HepG2 (cell line): ENCODE data around the gene GIPC1. TPM values are rescaled to one million over a fixed set of nuclear protein-coding genes. Genes with fewer than 3 reads are reported as not detected.
A peak's percentile ranks its signal among the peaks of the same experiment; 100 is the strongest.

Experiments
- ATAC-seq: fragments of 200-7000 bp; cut with Tn5 transposase; 3 replicates; pipeline ENCODE4 v1.9.1; 2020; ENCODE audit warnings: mild to moderate bottlenecking, moderate library complexity
- BruUV-seq: library from RNA; stranded (reverse); fragments of 400-500 nt; replicated peaks from 2 replicates; lab custom pipeline; 2021; lab: Mats Ljungman, UMichigan
- CTCF ChIA-PET: fragments of 300-600 bp; formaldehyde crosslinking; extraction: SDS; loops from one replicate; lab custom pipeline; 2021; ENCODE audit warnings: low total read pairs, inconsistent platforms, low intra/inter-chr PET ratio; lab: Yijun Ruan, JAX
- POLR2A ChIA-PET: fragments of 350-600 bp; sonication (Branson Sonifier 250); formaldehyde crosslinking; loops from one replicate; lab custom pipeline; 2020; ENCODE audit warnings: antibody characterized with exemption, inconsistent platforms; lab: Yijun Ruan, JAX
- DNase-seq: peaks from one replicate; pipeline ENCODE4 v3.0.0-alpha.2; 2015; ENCODE audit warnings: low spot score
- FAIRE-seq: peaks from 3 replicates; lab custom pipeline; 2011; peaks lifted over from hg19 to GRCh38; lab: Jason Lieb, UNC
- H2AFZ ChIP-seq: one replicate; pipeline ENCODE4 v1.6.1; 2011; ENCODE audit warnings: low read length, inconsistent platforms
- H3K27ac ChIP-seq: fragments of 300-600 bp; 3 replicates; pipeline ENCODE4 v1.8.0; 2011; ENCODE audit warnings: mixed run types, mild to moderate bottlenecking, mixed read lengths, low read length, inconsistent platforms; ENCODE audit not compliant: insufficient read depth; ENCODE audit errors: extremely low read length
- H3K27me3 ChIP-seq, 2 experiments: fragments of 200-600 bp in 1 of 2; 2 replicates in 1 of 2; 3 replicates in 1 of 2; pipeline versions ENCODE4 v1.6.0 to v1.8.0; 2011; ENCODE audit warnings: low read length in 2 of 2, mild to moderate bottlenecking in 2 of 2, moderate library complexity in 2 of 2, inconsistent platforms in 1 of 2; ENCODE audit not compliant: insufficient read depth in 2 of 2, control insufficient read depth in 1 of 2
- H3K36me3 ChIP-seq, 2 experiments: fragments of 200-600 bp in 1 of 2; replicated peaks in 1 of 2; 2 replicates in 1 of 2; 3 replicates in 1 of 2; pipeline versions ENCODE4 v1.5.1 to v1.8.0; 2011; ENCODE audit warnings: low read length in 2 of 2, inconsistent platforms in 1 of 2; ENCODE audit not compliant: insufficient read depth in 2 of 2, control insufficient read depth in 1 of 2
- H3K4me1 ChIP-seq: 2 replicates; pipeline ENCODE4 v1.5.1; 2012; ENCODE audit warnings: low read length, inconsistent platforms; ENCODE audit not compliant: insufficient read depth
- H3K4me2 ChIP-seq: 2 replicates; pipeline ENCODE4 v1.6.0; 2011; ENCODE audit warnings: low read depth, low read length, inconsistent platforms
- H3K4me3 ChIP-seq, 3 experiments: fragments of 200-600 bp in 1 of 3; sonication (generic), shearing (Covaris generic) in 1 of 3; replicated peaks in 1 of 3; 2 replicates each; pipeline ENCODE4 v1.5.1; 2011 to 2016; ENCODE audit warnings: low read length in 3 of 3, inconsistent platforms in 2 of 3, low read depth in 2 of 3, mild to moderate bottlenecking in 2 of 3, control low read depth in 1 of 3, mixed read lengths in 1 of 3; ENCODE audit not compliant: insufficient read depth in 1 of 3
- H3K79me2 ChIP-seq: one replicate; pipeline ENCODE4 v1.6.1; 2011; ENCODE audit warnings: low read length, inconsistent platforms; ENCODE audit not compliant: insufficient read depth
- H3K9ac ChIP-seq: 2 replicates; pipeline ENCODE4 v1.6.0; 2011; ENCODE audit warnings: mild to moderate bottlenecking, low read depth, low read length, inconsistent platforms; ENCODE audit not compliant: insufficient read depth
- H3K9me3 ChIP-seq: 2 replicates; pipeline ENCODE4 v1.5.1; 2012; ENCODE audit warnings: mild to moderate bottlenecking, low read length
- H4K20me1 ChIP-seq: 2 replicates; pipeline ENCODE4 v1.6.0; 2011; ENCODE audit warnings: inconsistent platforms, mild to moderate bottlenecking, low read length, moderate library complexity; ENCODE audit not compliant: insufficient read depth
- BORCS8-MEF2B ChIP-seq: sonication (generic); formaldehyde crosslinking; IDR thresholded peaks from 2 replicates; pipeline ENCODE4 v1.8.0; 2022; ENCODE audit warnings: mild to moderate bottlenecking, missing genetic modification reagents
- GATAD2A ChIP-seq: IDR thresholded peaks from 2 replicates; pipeline ENCODE4 v1.6.1; 2016
- PHF5A ChIP-seq: IDR thresholded peaks from one replicate; pipeline ENCODE4 v1.6.1; 2018; ENCODE audit warnings: low read depth, missing genetic modification reagents; ENCODE audit not compliant: unreplicated experiment
- TGIF2 ChIP-seq: IDR thresholded peaks from 2 replicates; pipeline ENCODE4 v1.6.1; 2016; ENCODE audit warnings: control low read depth, missing compliant biosample characterization
- ZNF530 ChIP-seq: sonication (generic); formaldehyde crosslinking; IDR thresholded peaks from 2 replicates; pipeline ENCODE4 v1.5.0; 2020; ENCODE audit warnings: low read depth, mild to moderate bottlenecking, missing genetic modification reagents
- ZNF7 ChIP-seq: IDR thresholded peaks from 2 replicates; pipeline ENCODE4 v1.6.1; 2016; ENCODE audit warnings: missing biosample characterization, missing genetic modification reagents
- ZNF713 ChIP-seq: sonication (generic); formaldehyde crosslinking; IDR thresholded peaks from 2 replicates; pipeline ENCODE4 v1.4.0; 2020; ENCODE audit warnings: mild to moderate bottlenecking, missing genetic modification reagents
- WGBS: methylation state at CpG from one replicate; pipeline ENCODE4 v1.1.6; 2017; ENCODE audit warnings: low lambda C conversion rate; 5-methylcytosine and 5-hydroxymethylcytosine counted together
- in situ Hi-C: cut with HindIII; loops from 2 replicates; pipeline ENCODE4 v1.10.0; 2017; ENCODE audit warnings: low pct_unique_long_range_greater_than_20kb; ENCODE audit not compliant: extremely low pct_ligation_motif_present
- intact Hi-C: fragments of 100-400 bp; cut with micrococcal nuclease; formaldehyde crosslinking; loops from one replicate; pipeline ENCODE4 v1.10.0; 2022; ENCODE audit not compliant: unreplicated experiment
- polyA plus RNA-seq, 8 experiments: library from polyadenylated mRNA; depleted of rRNA in 3 of 8; stranded (reverse) in 7 of 8; unstranded in 1 of 8; fragments of >200 nt; fragmentation: Illumina TruSeq in 4 of 8; extraction: Trizol in 4 of 8; gene quantifications; 2 replicates each; pipeline versions ENCODE4 v1.2.1 to v1.2.3, GENCODE V29; 2011 to 2016; ENCODE audit warnings: low read depth in 4 of 8, missing spikeins in 1 of 8, mixed read lengths in 1 of 8; ENCODE audit not compliant: insufficient read depth in 1 of 8
- total RNA-seq, 5 experiments: library from RNA; depleted of rRNA; stranded (reverse); fragments of >200 nt; fragmentation: Illumina TruSeq; extraction: Trizol; gene quantifications; 2 replicates each; pipeline ENCODE4 v1.2.3, GENCODE V29; 2016; ENCODE audit warnings: low read depth in 1 of 5
- TF ChIP-seq, protein P1 (sequence below): sonication (generic); formaldehyde crosslinking; IDR thresholded peaks from 2 replicates; pipeline ENCODE4 v1.4.0; 2020; ENCODE audit warnings: missing genetic modification reagents
- TF ChIP-seq, protein P2 (sequence below): IDR thresholded peaks from 2 replicates; pipeline ENCODE4 v1.6.1; 2016; ENCODE audit warnings: missing compliant biosample characterization, missing genetic modification reagents, borderline replicate concordance
- TF ChIP-seq, protein P3 (sequence below): sonication (generic); formaldehyde crosslinking; IDR thresholded peaks from 2 replicates; pipeline ENCODE4 v1.8.0; 2022; ENCODE audit warnings: missing genetic modification reagents, mild to moderate bottlenecking, inconsistent platforms, borderline replicate concordance
- TF ChIP-seq, protein P4 (sequence below): sonication (generic); formaldehyde crosslinking; IDR thresholded peaks from 2 replicates; pipeline ENCODE4 v1.5.1; 2020; ENCODE audit warnings: mild to moderate bottlenecking, missing genetic modification reagents, moderate library complexity
- TF ChIP-seq, protein P5 (sequence below): fragments of 450-650 bp; IDR thresholded peaks from 2 replicates; pipeline ENCODE4 v1.6.1; 2016

GIPC1 gene
- total and polyA plus RNA-seq, 2 of the 13 experiments (the other 11 are each of a cell fraction or from before 2014, with no cell fraction given) = 27.1 to 48.1 TPM

DNA sequence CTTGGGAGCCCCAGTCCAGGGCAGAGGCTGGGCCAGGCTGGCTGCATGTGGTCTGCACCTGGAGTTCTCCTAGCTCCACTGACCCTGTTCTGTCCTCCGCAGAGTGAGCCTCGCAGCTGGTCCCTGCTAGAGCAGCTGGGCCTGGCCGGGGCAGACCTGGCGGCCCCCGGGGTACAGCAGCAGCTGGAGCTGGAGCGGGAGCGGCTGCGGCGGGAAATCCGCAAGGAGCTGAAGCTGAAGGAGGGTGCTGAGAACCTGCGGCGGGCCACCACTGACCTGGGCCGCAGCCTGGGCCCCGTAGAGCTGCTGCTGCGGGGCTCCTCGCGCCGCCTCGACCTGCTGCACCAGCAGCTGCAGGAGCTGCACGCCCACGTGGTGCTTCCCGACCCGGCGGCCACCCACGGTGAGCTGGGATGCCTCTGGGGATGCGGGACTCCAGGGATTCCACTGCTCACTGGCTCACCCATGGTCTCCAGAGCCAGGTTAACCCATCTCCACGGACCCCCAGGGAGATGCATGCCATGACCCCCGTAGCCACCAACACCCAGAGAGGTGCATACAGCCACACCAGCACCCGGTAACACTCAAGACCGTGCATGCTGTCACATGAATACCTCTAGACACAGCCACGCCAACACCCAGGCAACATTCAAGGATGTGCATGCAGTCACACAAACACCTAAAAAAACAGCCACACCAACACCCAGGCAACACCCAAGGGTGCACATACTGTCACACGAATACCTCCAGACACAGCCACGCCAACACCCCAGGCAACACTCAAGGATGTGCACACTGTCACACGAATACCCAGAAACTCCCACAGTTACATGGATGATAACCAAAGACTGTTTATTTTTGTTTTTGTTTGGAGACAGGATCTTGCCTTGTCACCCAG is 54.6 kb downstream of the GIPC1 start (continued):
- TF ChIP-seq, protein P1, sequence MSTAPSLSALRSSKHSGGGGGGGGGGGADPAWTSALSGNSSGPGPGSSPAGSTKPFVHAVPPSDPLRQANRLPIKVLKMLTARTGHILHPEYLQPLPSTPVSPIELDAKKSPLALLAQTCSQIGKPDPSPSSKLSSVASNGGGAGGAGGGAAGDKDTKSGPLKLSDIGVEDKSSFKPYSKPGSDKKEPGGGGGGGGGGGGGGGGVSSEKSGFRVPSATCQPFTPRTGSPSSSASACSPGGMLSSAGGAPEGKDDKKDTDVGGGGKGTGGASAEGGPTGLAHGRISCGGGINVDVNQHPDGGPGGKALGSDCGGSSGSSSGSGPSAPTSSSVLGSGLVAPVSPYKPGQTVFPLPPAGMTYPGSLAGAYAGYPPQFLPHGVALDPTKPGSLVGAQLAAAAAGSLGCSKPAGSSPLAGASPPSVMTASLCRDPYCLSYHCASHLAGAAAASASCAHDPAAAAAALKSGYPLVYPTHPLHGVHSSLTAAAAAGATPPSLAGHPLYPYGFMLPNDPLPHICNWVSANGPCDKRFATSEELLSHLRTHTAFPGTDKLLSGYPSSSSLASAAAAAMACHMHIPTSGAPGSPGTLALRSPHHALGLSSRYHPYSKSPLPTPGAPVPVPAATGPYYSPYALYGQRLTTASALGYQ (CRISPR knock-in tag) = no peak
- no peak for TF ChIP-seq PHF5A (CRISPR knock-in tag)
- TF ChIP-seq TGIF2 (CRISPR knock-in tag) = no peak
- TF ChIP-seq, protein P2, sequence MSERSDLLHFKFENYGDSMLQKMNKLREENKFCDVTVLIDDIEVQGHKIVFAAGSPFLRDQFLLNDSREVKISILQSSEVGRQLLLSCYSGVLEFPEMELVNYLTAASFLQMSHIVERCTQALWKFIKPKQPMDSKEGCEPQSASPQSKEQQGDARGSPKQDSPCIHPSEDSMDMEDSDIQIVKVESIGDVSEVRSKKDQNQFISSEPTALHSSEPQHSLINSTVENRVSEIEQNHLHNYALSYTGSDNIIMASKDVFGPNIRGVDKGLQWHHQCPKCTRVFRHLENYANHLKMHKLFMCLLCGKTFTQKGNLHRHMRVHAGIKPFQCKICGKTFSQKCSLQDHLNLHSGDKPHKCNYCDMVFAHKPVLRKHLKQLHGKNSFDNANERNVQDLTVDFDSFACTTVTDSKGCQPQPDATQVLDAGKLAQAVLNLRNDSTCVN (CRISPR knock-in tag) = no peak
- TF ChIP-seq GATAD2A (CRISPR knock-in tag) = no peak
- no peak for TF ChIP-seq BORCS8-MEF2B
- no peak for TF ChIP-seq ZNF7 (CRISPR knock-in tag)
- TF ChIP-seq, all 625 proteins: peak for 0

DNA sequence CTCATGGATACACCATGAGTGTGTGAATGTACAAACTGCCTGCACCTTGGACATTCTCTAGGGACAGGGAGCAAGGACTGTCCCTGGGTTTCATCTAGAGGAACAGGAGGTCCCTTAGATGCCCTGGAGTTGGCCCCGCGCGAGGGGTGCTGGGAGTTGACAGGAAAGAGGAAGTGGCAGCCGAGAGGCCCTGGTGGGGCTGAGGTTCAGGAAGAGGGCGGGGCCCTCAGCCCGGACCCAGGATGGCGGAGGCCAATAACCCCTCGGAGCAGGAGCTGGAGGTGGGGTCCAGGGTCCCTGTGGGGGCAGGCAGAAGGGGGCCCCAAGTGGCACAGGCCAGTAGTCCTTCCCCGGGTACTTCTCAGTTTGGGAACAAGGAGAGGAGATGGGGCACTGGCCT is 55.9 kb downstream of the GIPC1 start:
- in situ Hi-C loops (no loop called here), intact Hi-C loops (no loop called here)
- Histone ChIP-seq H3K79me2 (peaks cover 7% of the 10 kb centered on the region), H3K9ac (no peak overlapping the region), H3K27ac (no peak overlapping the region), H3K9me3 (no peaks in the 10 kb centered on the region), H3K36me3 (peaks cover 14 to 28% of the 10 kb centered on the region in 2 experiments), H2AFZ (no peak overlapping the region), H3K4me1 (peaks cover 20% of the 10 kb centered on the region), H3K4me2 (no peak overlapping the region), H3K27me3 (no peaks in the 10 kb centered on the region), H3K4me3 (no peak overlapping the region), H4K20me1 (peaks cover 2% of the 10 kb centered on the region; the same call in 1 of the 2 replicates)
- ATAC-seq = no peak
- DNase-seq = no peak
- no peak for FAIRE-seq
- 76% methylated on average over 9 of the region's 9 CpGs for WGBS
- POLR2A ChIA-PET = no interaction called here
- CTCF ChIA-PET = no interaction called here
- no TSS peak for BruUV-seq
- TF ChIP-seq ZNF530 (no peak), ZNF713 (no peak)
- TF ChIP-seq, protein P3, sequence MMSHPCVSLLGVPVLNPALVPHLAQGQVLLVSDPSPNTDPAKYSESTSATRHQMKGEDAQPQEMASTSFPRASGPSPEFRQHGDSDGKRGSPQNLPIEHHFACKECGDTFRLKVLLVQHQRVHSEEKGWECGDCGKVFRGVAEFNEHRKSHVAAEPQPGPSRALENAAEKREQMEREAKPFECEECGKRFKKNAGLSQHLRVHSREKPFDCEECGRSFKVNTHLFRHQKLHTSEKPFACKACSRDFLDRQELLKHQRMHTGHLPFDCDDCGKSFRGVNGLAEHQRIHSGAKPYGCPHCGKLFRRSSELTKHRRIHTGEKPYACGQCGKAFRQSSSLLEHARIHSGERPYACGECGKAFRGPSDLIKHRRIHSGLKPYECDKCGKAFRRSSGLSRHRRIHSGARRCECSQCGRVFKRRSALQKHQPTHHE (CRISPR knock-in tag) = no peak
- TF ChIP-seq, protein P4, sequence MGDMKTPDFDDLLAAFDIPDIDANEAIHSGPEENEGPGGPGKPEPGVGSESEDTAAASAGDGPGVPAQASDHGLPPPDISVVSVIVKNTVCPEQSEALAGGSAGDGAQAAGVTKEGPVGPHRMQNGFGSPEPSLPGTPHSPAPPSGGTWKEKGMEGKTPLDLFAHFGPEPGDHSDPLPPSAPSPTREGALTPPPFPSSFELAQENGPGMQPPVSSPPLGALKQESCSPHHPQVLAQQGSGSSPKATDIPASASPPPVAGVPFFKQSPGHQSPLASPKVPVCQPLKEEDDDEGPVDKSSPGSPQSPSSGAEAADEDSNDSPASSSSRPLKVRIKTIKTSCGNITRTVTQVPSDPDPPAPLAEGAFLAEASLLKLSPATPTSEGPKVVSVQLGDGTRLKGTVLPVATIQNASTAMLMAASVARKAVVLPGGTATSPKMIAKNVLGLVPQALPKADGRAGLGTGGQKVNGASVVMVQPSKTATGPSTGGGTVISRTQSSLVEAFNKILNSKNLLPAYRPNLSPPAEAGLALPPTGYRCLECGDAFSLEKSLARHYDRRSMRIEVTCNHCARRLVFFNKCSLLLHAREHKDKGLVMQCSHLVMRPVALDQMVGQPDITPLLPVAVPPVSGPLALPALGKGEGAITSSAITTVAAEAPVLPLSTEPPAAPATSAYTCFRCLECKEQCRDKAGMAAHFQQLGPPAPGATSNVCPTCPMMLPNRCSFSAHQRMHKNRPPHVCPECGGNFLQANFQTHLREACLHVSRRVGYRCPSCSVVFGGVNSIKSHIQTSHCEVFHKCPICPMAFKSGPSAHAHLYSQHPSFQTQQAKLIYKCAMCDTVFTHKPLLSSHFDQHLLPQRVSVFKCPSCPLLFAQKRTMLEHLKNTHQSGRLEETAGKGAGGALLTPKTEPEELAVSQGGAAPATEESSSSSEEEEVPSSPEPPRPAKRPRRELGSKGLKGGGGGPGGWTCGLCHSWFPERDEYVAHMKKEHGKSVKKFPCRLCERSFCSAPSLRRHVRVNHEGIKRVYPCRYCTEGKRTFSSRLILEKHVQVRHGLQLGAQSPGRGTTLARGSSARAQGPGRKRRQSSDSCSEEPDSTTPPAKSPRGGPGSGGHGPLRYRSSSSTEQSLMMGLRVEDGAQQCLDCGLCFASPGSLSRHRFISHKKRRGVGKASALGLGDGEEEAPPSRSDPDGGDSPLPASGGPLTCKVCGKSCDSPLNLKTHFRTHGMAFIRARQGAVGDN = peak; percentile 18; the same call in 1 of the 2 replicates
- TF ChIP-seq, protein P5, sequence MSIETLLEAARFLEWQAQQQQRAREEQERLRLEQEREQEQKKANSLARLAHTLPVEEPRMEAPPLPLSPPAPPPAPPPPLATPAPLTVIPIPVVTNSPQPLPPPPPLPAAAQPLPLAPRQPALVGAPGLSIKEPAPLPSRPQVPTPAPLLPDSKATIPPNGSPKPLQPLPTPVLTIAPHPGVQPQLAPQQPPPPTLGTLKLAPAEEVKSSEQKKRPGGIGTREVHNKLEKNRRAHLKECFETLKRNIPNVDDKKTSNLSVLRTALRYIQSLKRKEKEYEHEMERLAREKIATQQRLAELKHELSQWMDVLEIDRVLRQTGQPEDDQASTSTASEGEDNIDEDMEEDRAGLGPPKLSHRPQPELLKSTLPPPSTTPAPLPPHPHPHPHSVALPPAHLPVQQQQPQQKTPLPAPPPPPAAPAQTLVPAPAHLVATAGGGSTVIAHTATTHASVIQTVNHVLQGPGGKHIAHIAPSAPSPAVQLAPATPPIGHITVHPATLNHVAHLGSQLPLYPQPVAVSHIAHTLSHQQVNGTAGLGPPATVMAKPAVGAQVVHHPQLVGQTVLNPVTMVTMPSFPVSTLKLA = no peak
